ENCODE measurements around the gene LCN10.

LCN10 gene

GRCh38 chr9:136734837-136735496 lies 7.8 kb downstream of the LCN10 start:
- DNase-seq: no peak

- DNase-seq: no peak
Measured at GRCh38 chr9:136733611-136734010, 9.1 kb downstream of the LCN10 start.

GRCh38 chr9:136732444-136733178 lies 10.1 kb downstream of the LCN10 start:
- DNase-seq: no peak

- DNase-seq: no peak
Measured at GRCh38 chr9:136729926-136730325, 12.8 kb downstream of the LCN10 start.

GRCh38 chr9:136729144-136729543 lies 13.6 kb downstream of the LCN10 start:
- no peak for DNase-seq

- peak; percentile 80 for DNase-seq
Measured at GRCh38 chr9:136728548-136729123, 14.1 kb downstream of the LCN10 start.

GRCh38 chr9:136728080-136728547 lies 14.6 kb downstream of the LCN10 start:
- DNase-seq: peak; percentile 99

- DNase-seq: peak; percentile 69
Measured at GRCh38 chr9:136726631-136727191, 16.0 kb downstream of the LCN10 start.

GRCh38 chr9:136726118-136726517 lies 16.6 kb downstream of the LCN10 start:
- no peak for DNase-seq

- DNase-seq: no peak
Measured at GRCh38 chr9:136725612-136726011, 17.1 kb downstream of the LCN10 start.

GRCh38 chr9:136724772-136725171 lies 18.0 kb downstream of the LCN10 start:
- DNase-seq: no peak

GRCh38 chr9:136723989-136724388 lies 18.8 kb downstream of the LCN10 start:
- no peak for DNase-seq

GRCh38 chr9:136723362-136723976 lies 19.3 kb downstream of the LCN10 start:
- DNase-seq: peak; percentile 68

- no peak for DNase-seq
Measured at GRCh38 chr9:136722969-136723356, 19.8 kb downstream of the LCN10 start.

- DNase-seq: peak; percentile 76
Measured at GRCh38 chr9:136722093-136722968, 20.4 kb downstream of the LCN10 start.

- peak; percentile 71 for DNase-seq
Measured at GRCh38 chr9:136721339-136722092, 21.2 kb downstream of the LCN10 start.

- no peak for DNase-seq
Measured at GRCh38 chr9:136720898-136721338, 21.8 kb downstream of the LCN10 start.

- peak; percentile 66 for DNase-seq
Measured at GRCh38 chr9:136720251-136720897, 22.4 kb downstream of the LCN10 start.

GRCh38 chr9:136719195-136719880 lies 23.4 kb downstream of the LCN10 start:
- DNase-seq: peak; percentile 66
